MV-4-11 (cell line): ENCODE measurements around the gene PRKCA.
"Not testable (repeated sequence)": the region's sequence is repeated elsewhere in the genome, so short reads cannot be mapped to it uniquely, and the experiment has no call there.

ENCODE experiments used
- DNase-seq: peaks from one replicate; lab custom pipeline; 2025; lab: John Stamatoyannopoulos, UW

PRKCA gene

DNA sequence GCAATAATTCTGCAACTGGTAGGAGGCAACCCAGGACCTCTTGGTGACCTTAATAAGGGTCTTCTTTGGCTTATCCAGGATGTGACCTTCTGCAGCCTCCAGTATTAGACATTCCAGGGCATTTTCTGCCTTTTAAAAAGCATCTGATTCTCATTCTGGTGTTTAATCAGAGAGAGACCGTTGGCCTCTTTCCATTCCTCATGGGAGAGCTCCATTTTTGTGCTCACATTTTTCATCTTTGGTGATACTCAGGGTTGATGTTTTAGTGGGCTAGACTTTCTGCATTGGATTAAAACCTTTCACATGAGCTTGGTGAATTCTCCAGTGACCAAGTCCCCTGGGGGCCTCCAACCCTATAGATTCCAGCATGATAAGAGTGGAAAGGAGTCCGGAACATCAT is 382.3 kb downstream of the PRKCA start:
- no peak for DNase-seq

DNA sequence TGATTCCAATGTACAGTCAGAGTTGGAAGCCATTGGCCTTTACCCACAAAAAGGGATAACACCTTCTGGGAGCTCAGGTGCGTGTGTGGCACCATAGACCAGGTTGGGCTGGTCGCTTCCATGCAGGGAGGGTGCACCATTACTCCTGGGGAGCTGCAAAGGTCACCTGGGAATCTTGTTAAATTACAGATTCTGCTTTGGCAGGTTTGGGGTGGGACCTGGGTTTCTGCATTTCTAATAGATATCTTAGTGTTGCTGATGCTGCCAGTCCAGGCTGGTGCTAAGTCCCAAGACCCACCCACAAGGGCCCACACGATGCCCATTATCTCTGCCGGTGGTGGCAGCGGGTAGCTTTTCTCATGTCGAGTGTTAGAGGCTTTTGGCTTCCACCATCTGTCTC is 384.2 kb downstream of the PRKCA start:
- no peak for DNase-seq

DNA sequence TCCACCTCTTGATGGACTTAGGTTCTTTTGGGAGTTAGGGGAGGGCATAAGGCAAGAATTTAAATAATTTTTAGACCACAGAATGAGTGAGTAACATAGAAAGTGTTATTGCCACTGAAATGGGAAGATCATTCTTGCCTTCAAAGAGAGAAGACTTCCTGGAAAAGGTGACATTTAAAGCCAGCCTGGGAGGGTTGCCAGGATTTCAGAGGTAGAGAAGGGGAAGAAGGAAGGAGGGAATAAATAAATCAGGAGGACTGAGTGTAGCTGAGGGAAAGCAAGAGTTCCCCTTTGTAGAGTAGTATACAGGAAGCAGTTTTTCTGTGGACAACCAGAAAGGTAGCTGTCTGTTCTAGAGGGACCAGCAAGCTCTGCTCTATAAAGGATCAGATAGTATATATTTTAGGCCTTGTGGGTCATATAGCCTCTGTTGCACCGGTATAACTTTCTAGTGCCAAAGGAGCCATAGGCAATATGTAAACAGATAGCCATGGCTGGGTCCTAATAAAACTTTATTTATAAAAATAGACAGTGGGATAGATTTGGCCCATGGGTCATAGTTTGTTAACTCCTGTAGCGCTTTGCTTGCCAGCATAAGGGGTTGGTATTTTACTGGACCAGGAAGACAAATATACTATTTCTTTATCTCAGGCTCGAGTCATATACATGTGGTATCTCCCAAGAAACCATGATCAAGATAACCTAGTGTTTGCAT is 385.3 kb downstream of the PRKCA start:
- DNase-seq, result no peak

DNA sequence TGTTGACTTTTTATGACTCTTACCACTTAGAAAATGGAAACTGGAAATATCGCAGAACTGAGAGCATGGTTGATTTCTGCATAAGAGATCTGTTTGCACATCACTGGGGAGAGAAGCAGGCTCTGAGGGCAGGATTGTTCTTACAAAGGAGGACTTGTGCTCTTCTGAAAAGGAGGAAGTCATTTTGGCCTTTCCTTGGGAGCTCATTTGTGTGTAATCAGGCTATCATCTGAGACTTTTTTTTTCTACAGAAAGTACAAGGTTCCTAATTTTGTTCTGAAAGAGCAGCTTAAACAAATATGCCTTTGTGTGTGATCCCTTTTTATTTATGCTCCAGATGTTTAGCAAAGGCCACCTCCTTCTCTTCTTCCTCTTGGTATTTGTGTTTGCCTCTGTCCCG is 386.8 kb downstream of the PRKCA start:
- DNase-seq, result peak; percentile 81

DNA sequence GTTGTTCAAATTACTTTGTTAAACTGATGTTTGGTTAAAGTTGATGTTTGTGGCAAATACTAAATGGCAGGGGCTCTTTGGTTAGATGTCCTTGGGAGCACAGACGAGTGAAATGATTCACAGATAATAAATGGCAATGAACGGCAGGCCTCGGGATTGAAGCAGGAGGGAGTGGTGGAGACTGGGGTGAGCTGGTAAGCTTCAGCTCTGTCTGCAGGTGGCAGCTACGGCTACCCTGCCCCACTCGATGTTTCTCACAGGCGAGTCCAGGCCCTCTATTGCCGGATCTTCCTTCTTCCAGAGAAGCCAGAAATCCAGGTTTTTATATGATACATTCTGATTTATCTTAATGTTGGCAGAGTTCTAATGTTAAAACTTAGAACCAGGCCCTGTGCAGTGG is 387.8 kb downstream of the PRKCA start:
- DNase-seq, result no peak

DNA sequence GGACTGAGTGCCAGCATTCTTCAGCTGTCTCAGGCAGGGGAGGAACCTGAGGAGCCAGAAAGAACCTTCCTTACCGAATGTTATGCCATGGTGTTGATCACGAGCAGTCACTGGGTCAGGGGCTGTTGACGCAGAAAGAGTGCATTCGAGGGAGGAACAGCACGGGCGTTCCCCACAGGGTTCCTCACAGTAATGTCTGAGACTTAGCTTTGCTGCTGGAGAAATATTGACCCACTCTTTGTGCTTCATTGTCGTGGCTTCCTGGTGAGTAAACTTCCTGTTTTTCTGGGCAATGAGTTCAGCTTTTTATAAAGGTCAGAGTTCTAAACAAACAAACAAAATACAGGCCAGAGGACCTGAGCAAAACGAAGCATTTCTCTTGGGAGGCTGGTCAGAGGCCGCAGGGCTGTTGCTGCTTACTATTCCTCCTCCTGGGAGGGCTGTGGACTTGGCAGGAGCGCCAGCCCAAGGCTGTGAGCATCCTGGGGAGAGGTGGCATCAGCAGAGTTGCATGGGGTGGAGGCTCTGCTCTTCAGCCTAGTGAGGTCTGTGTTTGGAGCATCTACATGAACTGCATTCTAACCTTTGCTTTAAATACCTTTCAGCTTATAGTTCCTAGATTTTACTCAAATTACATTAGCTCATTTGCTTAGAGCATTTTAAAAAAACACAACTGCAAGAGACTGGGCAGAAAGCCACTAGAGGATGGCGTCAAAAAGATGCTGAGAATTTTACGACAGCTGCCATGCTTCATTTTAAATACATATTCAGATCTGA is 389.4 kb downstream of the PRKCA start:
- peak; percentile 20 for DNase-seq

DNA sequence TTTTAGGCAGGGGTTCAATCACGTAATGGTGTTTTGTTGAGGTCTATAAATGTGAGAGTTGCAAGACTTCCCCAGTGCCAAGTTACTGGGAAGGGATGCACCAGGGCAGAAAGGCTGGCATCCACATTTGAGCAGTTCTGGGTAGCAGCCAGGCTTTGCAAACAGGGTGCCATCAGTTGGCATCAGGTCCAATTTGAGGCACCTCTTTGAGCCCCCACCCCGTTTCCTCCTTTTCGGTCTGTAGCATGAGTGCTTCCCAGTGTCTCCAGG is 389.9 kb downstream of the PRKCA start:
- no peak for DNase-seq

DNA sequence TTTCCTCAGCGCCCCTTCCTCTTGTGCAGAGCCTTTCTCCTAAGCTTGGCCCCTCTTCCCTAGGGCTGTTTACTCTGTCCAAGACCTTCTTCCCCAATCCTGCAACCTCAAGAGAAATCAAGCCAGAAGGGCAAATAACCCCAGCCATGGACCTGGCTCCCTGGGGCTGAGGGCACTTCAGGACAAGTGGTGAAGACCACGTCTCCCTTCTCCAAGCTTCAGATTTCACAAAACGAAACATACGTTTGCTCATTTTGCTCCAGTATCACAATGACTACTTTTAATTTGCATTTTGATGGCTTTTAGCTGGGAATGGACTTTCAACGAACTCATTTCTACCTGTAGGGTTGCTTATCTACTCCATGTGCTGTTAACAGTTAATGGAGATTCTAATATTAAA is 392.7 kb downstream of the PRKCA start:
- DNase-seq, result no peak

DNA sequence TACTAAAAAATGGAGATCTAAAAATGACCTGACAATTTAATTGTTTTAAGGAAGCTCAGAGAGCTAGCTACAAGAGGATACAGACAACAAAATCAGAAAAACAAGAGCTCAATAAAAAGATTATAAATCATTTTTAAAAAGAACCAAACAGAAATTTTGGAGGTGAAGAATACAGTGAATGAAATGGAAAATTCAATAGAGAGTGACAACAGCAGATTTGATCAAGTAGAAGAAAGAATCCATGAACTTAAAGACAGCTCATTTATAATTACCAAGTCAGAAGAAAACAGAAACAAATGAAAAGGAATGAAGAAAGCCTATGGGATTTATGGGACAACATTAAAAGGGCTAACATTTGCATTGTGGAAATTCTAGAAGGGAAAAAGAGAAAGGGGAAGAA is 395.9 kb downstream of the PRKCA start:
- no peak for DNase-seq

DNA sequence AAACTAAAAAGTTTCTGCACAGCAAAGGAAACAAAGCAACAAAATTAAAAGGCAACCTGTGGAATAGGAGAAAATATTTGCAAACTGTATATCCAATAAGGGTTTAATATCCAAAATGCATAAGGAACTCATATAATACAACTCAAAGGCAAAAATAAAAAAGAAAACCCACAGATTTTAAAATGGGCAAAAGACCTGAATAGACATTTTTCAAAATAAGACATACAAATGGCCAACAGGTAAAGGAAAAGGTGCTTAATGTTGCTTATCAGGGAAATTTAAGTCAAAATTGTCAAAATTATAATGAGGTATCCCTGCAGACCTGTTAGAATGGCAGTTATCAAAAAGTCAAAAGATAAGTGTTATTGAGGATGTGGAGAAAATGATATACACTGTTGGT is 399.0 kb downstream of the PRKCA start:
- DNase-seq, result no peak

DNA sequence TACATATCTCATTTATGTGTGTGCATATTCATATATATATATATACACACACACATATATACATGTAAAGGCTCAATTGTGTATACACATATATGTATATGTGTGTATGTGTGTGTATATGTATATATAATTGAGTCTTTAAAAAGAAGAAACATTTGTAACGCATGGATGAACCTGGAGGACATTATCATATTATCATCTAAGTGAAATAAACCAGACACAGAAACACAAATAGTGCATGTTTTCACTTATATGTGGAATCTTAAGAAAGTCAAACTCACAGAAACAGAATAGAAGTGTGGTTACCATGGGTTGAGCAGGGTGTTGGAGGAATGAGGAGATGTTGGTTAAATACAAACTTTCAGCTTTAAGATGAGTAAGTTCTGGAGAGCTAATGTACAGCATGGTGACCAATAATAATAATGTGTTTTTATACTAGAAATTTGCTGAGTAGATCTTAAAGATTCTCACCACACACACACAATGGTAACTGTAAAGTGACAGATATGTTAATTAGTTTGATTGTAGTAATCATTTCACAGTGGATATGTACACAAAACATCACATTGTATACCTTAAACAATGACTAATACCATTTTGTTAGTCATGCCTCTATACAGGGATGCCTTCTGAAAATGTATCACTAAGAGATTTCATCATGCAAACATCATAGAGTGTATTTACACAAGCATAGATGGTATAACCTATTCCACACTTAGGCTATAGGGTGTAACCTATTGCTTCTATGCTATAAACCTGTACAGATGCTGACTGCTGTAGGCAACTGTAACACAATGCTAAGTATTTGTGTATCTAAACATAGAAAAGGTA is 399.9 kb downstream of the PRKCA start:
- no peak for DNase-seq

DNA sequence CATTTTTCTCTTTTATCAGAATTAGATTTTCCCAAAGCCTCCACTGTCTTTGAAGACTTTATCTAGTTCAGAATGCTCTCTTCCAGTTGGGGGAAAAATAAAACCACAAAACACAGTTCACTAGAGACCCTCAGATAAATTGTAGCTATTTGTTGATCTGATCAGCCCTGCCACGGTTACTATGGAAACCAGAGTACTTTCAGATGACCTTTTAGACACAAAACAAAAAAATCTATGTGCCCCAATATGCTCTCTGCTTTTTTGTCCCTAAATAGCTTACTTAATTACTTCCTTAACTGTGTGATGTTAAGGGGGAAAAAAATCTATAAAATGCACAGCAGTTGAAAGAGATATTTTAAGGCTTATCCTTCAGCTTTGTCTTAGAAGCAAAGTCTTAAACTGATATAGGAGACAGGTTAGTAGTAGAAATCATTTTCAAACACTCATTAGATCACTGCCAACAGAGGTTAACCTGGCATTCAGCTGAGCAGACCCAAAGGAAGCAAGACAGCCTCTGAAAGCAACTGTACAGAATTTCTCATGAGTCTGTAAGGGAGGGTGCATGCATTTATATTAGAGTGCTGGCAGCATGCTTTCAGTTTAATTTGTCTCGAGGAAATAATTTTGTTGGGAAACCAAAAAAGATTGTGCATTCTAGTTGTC is 402.6 kb downstream of the PRKCA start:
- no peak for DNase-seq

DNA sequence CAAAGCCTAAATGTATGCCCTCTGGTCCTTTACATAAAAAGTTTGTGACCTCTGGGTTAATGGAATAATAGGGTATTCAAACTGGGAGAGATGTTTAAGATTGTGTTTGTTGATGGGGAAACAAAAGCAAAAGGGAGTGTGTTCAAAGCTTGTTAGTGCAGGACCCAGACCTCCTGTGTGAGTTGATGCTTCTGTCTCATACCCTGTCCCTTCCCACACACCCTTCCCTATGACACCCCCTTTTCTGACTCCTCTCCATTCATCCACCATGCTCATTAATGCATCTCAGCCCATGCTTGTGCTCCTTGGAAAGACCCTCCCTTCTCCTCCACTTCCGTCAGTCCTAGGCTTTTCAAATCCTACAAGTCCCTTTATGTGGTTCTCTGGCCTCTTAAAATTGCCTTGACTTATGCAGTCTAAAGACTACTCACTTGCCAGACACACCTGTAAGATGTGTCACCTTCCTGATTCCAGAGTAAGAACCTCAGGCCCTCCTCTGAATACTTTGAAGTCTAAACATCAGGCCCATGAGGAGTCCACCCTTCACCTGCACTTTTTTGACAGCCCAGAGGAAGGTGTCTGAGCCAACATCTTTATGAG is 404.5 kb downstream of the PRKCA start:
- DNase-seq, result no peak

DNA sequence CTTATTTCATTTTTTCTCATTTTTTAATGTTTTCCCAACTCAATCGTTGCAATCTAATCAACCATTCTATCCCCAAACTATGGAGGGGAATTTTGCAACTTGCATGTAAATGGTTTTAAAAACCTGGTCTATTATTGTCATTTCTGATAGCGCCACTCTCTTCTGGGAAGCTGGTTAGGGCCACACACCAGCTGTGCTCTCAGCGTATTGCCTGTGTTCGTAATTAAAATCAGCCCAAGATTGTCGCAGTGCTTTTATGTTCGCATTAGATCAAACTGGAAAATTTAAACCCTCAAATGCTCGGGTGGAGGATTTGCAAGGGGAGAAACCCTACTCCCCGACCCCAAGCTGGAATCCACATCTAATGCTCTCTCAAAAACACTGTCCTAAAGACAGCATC is 409.0 kb downstream of the PRKCA start:
- DNase-seq, result no peak

DNA sequence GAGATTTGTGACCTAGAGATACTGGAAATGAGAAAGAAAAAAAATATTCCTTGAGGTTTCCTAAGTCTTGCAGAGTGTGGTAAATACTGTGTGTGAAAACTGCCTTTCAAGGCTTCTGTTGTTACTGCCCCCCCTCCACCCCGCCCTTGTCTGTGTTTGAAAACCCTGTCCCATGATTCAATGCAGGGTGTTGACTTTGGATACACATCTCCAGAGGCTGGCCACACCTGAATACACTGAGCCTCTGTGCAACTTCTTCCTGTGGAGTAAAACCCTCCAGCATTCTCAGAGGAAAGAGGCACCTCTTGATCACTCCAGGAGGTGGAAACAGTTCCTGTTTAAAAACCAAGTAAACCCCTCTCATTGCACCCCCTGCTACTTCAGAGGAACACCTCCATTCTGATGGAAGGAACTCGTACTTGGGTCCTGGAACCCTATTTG is 409.5 kb downstream of the PRKCA start:
- peak; percentile 27 for DNase-seq

DNA sequence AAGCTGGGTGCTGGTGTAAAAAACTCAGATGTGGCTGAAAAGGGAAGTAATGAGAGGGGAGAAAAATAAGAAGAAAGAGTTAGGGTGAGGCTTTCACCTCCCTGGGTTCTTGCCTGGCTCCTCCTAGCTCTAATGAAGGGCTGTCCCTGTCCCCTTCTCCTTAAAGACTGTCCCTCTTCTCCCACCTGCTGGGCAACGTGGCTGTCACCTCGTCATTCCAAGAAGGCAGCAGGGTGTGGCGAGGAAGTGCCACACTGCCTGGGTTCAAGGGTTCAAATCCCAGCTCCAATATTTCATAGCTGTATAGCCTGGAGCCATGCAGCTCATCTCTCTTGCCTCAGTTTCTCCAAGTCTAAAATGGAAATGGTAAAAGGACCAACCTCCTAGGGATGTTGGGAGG is 410.0 kb downstream of the PRKCA start:
- DNase-seq, result no peak

DNA sequence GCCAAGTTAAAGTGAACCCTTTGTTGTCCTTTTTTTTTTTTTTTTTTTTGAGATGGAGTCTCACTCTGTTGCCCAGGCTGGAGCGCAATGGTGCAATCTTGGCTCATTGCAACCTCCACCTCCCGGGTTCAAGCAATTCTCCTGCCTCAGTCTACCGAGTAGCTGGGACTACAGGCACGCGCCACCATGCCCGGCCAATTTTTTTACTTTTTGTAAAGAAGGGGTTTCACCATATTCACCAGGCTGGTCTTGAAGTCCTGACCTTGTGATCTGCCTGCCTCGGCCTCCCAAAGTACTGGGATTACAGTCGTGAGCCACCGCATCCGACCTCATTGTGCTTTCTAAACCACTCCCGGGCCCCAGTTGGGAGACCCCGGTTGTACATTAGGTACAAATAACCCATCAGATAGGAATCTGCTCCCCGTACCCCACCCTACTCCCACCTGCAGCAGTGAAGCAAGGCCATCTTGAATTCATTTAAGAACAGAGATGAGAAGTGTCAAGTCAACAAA is 410.7 kb downstream of the PRKCA start:
- DNase-seq, result not testable (repeated sequence)

DNA sequence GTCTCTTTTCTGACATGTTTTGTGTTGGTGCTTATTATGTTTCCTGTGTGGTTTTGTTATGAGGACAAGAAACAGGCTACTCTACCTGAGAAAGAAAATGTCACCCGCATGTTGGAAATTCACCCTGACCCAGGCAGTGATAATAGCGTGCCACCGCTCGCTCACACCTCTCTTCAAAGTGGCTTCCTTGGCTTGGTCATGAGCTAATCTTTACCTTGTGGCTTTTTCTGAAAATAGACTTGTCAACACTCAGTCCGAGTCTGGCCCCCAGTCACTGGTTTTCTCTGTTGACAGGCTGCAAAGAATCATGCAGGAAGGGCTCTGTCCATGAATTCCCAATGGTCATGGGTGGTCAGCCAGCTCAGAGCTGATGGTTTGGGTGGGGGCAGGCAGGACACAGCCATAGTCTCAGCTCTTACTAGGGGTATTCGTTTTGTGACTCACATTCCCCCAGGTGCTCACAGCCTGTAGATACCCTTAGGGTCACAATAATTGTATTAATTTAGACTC is 411.2 kb downstream of the PRKCA start:
- DNase-seq, result no peak

DNA sequence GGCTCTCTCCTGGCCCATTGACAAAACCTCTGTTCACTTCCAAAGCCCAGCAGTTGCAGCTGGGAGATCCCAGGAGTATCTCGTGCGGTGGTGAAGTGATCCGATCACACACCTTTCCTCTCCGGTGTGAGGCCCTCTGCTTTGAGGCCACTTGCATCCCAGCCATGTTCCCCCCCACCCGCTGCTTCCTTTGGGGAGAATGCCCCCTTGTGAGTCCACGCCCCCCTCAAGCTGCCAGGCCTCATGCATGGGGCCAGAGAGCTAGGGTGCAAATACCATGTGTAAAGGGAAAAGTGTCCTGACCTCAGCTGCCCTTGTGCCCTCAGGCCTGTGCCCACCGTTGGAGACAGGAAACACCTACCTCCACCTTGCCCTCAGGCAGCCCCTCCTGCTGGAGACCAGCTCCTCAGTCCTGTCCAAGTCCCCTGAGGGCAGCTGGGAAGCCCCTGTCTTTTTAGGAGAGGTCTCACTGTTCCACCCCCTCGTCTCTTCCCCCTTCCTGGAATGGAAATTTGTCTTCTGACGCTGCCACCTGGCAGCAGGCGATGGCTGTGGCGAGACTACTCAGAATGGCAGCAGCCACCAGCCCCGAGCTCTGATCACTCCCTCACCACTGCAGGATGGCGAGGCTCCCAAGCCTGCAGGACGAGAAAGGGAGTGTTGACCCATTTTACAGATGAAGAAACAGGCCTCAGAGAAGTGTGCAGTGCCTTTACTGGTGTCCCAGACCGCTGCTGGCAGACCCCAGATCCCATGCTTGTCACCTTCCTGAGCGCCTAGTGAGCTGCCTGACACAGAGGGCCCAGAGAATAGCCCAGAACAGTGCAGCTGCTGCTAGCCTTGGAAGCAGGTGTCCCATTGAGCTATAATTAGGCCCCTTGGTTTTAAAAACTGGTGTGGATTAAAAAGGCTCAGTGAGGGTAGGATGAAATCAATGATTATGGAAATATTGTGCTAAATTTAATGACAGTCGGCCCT is 411.9 kb downstream of the PRKCA start:
- DNase-seq, result no peak

DNA sequence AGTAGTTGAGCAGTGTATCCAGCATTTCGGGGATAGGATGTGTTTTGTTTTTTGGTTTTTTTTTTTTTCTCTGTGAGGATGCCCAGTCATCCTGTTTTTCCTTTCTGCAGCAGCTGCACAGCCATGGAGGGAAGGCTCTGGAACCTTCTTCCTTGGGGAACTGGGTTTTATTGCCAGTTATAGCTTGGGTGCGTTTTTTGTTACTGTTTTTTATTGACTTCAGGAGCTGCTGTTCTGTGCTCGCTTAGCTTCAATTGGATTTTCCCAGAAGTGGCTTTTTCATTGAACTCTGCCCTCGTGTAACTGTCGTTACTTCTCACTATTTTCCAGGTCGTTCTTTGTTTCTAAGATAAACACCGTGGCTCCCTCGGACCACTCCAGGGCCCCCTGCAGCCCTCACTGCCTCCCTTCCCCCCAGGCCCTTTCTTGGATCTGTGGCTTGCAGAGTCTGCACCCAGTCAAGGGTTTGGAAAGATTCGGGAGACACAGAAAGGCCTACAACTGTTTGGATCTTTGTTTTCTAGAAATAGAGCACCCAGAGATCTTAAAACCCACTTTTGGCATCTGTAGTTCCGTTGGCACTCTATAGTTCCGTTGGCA is 412.8 kb downstream of the PRKCA start:
- no peak for DNase-seq
